NT2/D1 (cell line): ENCODE measurements around the gene C9orf50.

Source experiments
- SUZ12 ChIP-seq: IDR thresholded peaks from 2 replicates; pipeline ENCODE4 v1.6.1; 2011; ENCODE audit not compliant: insufficient read length, insufficient read depth; ENCODE audit errors: extremely low read depth
- YY1 ChIP-seq: IDR thresholded peaks from 2 replicates; pipeline ENCODE4 v1.6.1; 2011; ENCODE audit not compliant: insufficient read length, insufficient read depth

DNA sequence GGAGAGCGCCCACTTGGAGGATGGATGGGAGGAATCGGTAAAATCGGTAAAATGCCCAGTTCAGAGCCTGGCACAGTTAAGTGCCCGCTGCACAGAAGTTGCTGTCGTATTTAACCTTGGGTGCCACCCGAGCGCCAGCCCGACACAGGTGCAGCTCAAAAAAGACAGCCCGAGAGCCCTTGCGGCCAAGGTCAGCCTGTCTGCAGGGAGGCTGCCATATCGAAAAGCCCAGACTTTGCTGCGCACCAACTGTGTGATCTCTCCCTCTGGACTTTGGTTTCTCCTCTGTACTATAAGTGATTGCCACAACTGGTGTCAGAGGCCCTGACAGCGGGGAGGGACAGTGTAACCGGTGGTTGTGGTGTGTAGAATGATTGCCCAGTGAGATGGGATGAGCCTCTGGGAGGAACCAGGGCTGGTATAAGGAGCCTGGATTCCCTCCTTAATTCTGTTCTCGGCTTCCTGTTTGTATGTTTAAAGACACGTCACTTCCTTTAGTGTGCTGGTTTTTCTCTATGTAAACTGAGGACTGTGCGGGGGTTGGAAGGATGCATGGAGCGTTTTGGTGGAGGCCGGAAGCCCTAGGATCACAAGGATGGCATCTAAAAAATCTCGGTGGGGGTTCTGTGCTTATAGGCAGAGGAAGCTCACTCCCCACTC lies 5.9 kb upstream of the C9orf50 start:
- TF ChIP-seq YY1 (no peak), SUZ12 (no peak)
